Placental pericyte (primary cell): ENCODE measurements around the gene FCN1. TPM values are rescaled to one million over a fixed set of nuclear protein-coding genes. Genes with fewer than 3 reads are reported as not detected.

ENCODE experiments used
- small RNA-seq: library from RNA; depleted of rRNA; stranded (forward); fragments of <200 nt; gene quantifications from one replicate; pipeline ENCODE3, GENCODE V24; 2012; ENCODE audit warnings: low replicate concordance
- total RNA-seq: library from RNA; depleted of rRNA; stranded (reverse); fragments of >200 nt; gene quantifications from 2 replicates; pipeline ENCODE4 v1.2.3, GENCODE V29; 2012

Gene FCN1
- total RNA-seq = not detected in 2 replicates

DNA sequence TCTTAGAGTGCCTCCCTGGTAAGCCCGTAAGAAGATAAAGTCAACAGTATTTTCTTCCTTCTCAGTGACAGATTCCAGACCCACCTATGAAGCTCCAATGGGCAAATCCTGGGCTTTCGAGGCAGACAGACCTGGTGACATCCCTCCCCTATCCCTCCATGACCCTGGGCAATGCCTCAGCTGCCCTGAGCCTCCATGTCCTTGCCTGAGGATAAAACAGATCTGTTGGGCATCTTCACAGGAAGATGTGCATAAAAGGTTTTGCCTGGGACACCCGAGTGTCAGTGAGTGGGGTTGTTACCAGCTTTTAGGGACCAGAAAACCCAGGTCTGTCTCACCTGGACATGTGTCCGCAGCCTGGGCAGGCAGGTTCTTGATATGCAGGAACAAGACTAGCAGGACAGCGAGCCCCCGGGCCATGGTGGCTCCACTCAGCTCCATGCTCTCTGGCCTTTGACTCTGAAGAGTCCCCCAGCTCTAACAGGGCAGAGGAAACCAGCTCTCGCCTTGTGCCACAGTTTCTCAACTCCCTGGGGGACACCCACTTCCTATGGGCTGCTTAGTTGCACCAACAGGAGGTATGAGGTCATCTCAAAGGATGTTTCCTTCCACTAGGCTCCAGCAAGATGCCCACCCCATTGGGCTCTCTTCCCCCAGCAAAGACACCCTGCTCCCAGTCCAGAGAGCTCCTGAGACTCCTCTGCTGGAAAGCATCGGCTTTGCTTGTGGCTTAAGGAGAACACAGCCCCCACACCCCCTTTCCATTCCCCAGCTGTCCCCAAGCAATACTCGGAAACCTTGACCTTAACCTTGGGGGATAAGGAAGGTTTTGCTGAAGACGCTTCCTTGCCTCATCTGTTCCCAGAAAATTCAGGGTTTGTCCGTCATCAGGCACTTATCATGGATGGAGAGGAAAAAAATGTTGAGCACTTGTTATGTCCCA lies at the start of gene FCN1:
TSS of gene FCN1 (minus strand) at position 482 of the 943 bp plus-strand sequence. CDS start at position 441, 41 bp downstream.

DNA sequence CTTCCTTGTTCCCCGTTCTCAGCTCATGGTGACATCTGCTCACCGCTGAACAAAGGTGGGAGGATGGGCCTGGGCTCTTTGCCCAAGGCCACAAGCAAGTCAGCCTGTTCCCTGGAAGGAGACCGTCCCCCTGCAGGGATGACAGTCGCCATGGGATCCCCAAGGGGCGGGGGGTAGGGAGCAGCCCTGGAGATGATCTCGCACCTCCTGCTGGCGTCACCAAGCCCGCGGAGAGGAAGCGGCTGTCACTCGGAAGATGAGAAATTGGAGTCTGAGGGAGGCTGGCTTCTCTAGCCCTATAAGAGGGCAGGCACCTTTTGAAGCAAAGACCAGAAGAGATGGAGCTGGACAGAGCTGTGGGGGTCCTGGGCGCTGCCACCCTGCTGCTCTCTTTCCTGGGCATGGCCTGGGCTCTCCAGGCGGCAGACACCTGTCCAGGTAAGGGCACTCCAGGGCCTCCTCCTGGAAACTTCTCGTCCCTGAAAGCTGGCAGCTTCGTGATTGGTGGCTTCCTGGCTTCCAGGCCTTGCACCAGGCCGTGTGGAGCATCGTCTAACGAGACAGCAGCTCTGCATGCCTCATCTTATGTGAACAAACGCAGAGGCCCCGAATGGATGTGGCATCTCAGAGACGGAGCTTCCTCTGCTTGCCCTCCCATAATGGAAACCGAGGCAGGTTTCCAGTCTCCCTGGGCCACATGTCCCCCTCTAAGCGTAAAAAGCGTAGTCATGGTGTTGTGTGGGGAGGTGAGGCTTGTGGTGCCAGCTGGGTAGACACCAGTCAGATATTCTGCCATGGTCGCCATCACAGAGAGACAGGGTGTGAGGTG lies 37.0 kb downstream of the FCN1 start, which contains the start of gene FCN2:
TSS of gene FCN2 (plus strand) at position 327 of the 829 bp plus-strand sequence. CDS start at position 339, 12 bp downstream.

Small RNA genes lying within 50 kb of the gene (small RNA-seq; reads per million reads assigned to genes)
- gene AL603650.1 = not detected

Other genes starting within 250 kb of the FCN1 start
- not detected in 2 replicates for gene FCN2, start 37.1 kb downstream of the FCN1 start, total RNA-seq
- 0.14 and 0.44 TPM in 2 replicates for gene OLFM1, start 169.8 kb upstream of the FCN1 start, total RNA-seq